GM23248 (cell line): Measurements from ENCODE around the gene RRAGB. TPM values are rescaled to one million over a fixed set of nuclear protein-coding genes. Genes with fewer than 3 reads are reported as not detected.
"Not testable (repeated sequence)": the region's sequence is repeated elsewhere in the genome, so short reads cannot be mapped to it uniquely, and the experiment has no call there.

Source experiments
- DNase-seq: peaks from one replicate; pipeline ENCODE4 v3.0.0-alpha.2; 2015
- H2AFZ ChIP-seq: fragments of 200-600 bp; sonication (generic); 2 replicates; pipeline ENCODE4 v1.6.1; 2016; ENCODE audit warnings: antibody characterized with exemption
- H3F3A ChIP-seq: fragments of 200-600 bp; sonication (generic); 2 replicates; pipeline ENCODE4 v1.6.1; 2016; ENCODE audit warnings: mild to moderate bottlenecking, antibody characterized with exemption, mixed run types; ENCODE audit not compliant: insufficient read depth
- H3K27ac ChIP-seq: fragments of 200-600 bp; sonication (generic); 2 replicates; pipeline ENCODE4 v1.5.1; 2016; ENCODE audit warnings: mild to moderate bottlenecking
- H3K27me3 ChIP-seq: fragments of 200-600 bp; sonication (generic); replicated peaks from 2 replicates; pipeline ENCODE4 v1.6.1; 2016; ENCODE audit warnings: mild to moderate bottlenecking; ENCODE audit not compliant: insufficient read depth
- H3K36me3 ChIP-seq: fragments of 200-600 bp; sonication (generic); 2 replicates; pipeline ENCODE4 v1.6.1; 2016; ENCODE audit warnings: low read depth, mild to moderate bottlenecking
- H3K4me1 ChIP-seq: fragments of 200-600 bp; sonication (generic); 2 replicates; pipeline ENCODE4 v1.6.1; 2016; ENCODE audit warnings: mild to moderate bottlenecking; ENCODE audit not compliant: insufficient read depth
- H3K4me2 ChIP-seq: fragments of 200-600 bp; sonication (generic); one replicate; pipeline ENCODE4 v1.6.1; 2016; ENCODE audit warnings: mild to moderate bottlenecking; ENCODE audit not compliant: unreplicated experiment
- H3K4me3 ChIP-seq: fragments of 200-600 bp; sonication (generic); 2 replicates; pipeline ENCODE4 v1.5.1; 2016; ENCODE audit warnings: mild to moderate bottlenecking
- H3K79me2 ChIP-seq: fragments of 200-600 bp; sonication (generic); 2 replicates; pipeline ENCODE4 v1.6.1; 2016; ENCODE audit warnings: mild to moderate bottlenecking; ENCODE audit not compliant: insufficient read depth
- H3K9ac ChIP-seq: fragments of 200-600 bp; sonication (generic); 2 replicates; pipeline ENCODE4 v1.6.1; 2016; ENCODE audit warnings: mild to moderate bottlenecking
- H3K9me2 ChIP-seq: fragments of 200-600 bp; sonication (generic); 2 replicates; pipeline ENCODE4 v1.6.1; 2016; ENCODE audit warnings: mixed run types, mild to moderate bottlenecking, moderate library complexity; ENCODE audit not compliant: insufficient read depth
- H3K9me3 ChIP-seq: fragments of 200-600 bp; sonication (generic); one replicate; pipeline ENCODE4 v1.6.1; 2017; ENCODE audit warnings: low read depth
- H4K20me1 ChIP-seq: fragments of 200-600 bp; sonication (generic); 2 replicates; pipeline ENCODE4 v1.6.0; 2016; ENCODE audit not compliant: insufficient read depth
- EZH2 ChIP-seq: fragments of 200-600 bp; sonication (generic); IDR thresholded peaks from 2 replicates; pipeline ENCODE4 v1.6.1; 2018; ENCODE audit warnings: antibody characterized with exemption, mild to moderate bottlenecking; ENCODE audit not compliant: insufficient read depth, poor library complexity, severe bottlenecking
- EZH2phosphoT487 ChIP-seq: fragments of 200-600 bp; sonication (generic); IDR thresholded peaks from 2 replicates; pipeline ENCODE4 v1.6.1; 2018; ENCODE audit warnings: antibody characterized with exemption, moderate library complexity, mild to moderate bottlenecking, low read depth; ENCODE audit not compliant: insufficient read depth
- WGBS, 2 experiments: methylation state at CpG; one replicate each; pipeline ENCODE4 v1.1.6; 2015 to 2017; ENCODE audit warnings: low lambda C conversion rate in 2 of 2, low coverage in 1 of 2; ENCODE audit errors: missing lambda C conversion rate in 2 of 2; 5-methylcytosine and 5-hydroxymethylcytosine counted together
- in situ Hi-C: fragments of 300-500 bp; cut with MboI; formaldehyde crosslinking; loops from 2 replicates; pipeline ENCODE4 v1.15.0; 2020
- polyA plus RNA-seq: library from polyadenylated mRNA; unstranded; fragments of >200 nt; fragmentation: Nextera tagmentation; extraction: Ambion mirVana; gene quantifications from 2 replicates; pipeline ENCODE4 v1.2.1, GENCODE V29; 2016
- total RNA-seq: library from RNA; depleted of rRNA; stranded (reverse); fragments of >200 nt; shearing (Covaris generic); gene quantifications from 2 replicates; pipeline ENCODE4 v1.2.3, GENCODE V29; 2014; rRNA removed

Gene RRAGB, protein sequence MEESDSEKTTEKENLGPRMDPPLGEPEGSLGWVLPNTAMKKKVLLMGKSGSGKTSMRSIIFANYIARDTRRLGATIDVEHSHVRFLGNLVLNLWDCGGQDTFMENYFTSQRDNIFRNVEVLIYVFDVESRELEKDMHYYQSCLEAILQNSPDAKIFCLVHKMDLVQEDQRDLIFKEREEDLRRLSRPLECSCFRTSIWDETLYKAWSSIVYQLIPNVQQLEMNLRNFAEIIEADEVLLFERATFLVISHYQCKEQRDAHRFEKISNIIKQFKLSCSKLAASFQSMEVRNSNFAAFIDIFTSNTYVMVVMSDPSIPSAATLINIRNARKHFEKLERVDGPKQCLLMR
- total RNA-seq, result 12.9 and 19.0 TPM in 2 replicates
- polyA plus RNA-seq, result 21.3 and 23.9 TPM in 2 replicates

DNA sequence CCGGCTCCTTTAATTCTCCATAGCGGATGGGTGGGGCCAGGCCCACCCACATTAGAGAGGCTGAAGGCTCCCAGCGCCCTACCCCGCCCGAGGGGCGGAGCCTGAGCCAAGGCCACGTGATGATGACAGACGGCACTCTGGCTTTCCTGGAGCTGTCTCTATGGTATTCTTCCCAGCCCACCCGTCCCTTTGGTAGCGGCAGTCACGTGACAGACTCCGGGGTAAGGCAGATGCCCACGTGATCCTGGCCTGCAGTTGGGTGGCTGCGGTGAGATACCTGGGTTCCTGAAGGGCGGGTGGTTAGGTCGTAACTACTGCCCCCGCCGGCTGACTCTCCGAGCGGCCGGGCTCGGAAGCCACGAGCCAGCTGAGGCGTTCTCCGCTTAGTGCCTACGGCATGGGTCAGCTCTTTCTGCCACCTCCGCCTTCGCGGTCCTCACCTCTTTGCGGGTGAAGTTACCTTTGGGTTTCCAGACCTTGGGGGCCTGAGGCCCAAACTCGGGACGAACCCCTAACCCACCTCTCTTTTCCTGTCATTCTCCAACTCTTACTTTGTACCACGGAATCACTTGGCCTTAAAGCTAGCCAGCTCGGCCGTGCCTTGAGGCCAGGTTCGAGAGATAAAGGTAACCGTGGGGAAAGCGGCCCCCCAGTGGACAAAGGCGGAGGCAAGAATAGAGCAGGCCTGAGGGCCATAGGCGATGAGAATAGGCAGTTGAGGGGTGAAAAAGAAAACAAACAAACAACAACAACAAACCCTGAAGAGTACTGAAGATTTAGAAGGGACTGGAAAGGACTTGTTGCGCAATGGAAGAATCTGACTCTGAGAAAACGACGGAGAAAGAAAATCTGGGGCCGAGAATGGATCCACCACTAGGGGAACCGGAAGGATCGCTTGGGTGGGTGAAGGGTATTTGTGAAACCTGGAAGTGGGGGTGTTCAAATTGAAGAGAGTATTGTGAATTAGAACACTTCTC lies at the start of gene RRAGB:
RRAGB (plus strand) TSS at position 229 of the 977 bp plus-strand sequence; CDS start at position 808, 579 bp downstream.
- Histone ChIP-seq H3K4me2 (peak within 1 kb of the TSS; percentile 85), H3K9me2 (no peaks in the 10 kb centered on the region), H2AFZ (peak within 1 kb of the TSS; percentile 99), H3K79me2 (peaks cover 10% of the 10 kb centered on the region), H3K9me3 (no peaks in the 10 kb centered on the region), H3K27me3 (no peaks in the 10 kb centered on the region), H3K4me3 (peak within 1 kb of the TSS; percentile 88), H3K4me1 (peaks cover 9% of the 10 kb centered on the region; the same call in 1 of the 2 replicates), H3F3A (no peaks in the 10 kb centered on the region), H3K36me3 (no peaks in the 10 kb centered on the region), H3K27ac (peak within 1 kb of the TSS; percentile 81), H4K20me1 (no peaks in the 10 kb centered on the region), H3K9ac (peak within 1 kb of the TSS; percentile 93)
- TF ChIP-seq EZH2phosphoT487 (no peak), EZH2 (no peak)
- WGBS, 2 experiments, result 1% methylated on average over 19 to 28 of the region's 46 CpGs
- in situ Hi-C loops, result no loop called here
- DNase-seq, result peak; percentile 93

DNA sequence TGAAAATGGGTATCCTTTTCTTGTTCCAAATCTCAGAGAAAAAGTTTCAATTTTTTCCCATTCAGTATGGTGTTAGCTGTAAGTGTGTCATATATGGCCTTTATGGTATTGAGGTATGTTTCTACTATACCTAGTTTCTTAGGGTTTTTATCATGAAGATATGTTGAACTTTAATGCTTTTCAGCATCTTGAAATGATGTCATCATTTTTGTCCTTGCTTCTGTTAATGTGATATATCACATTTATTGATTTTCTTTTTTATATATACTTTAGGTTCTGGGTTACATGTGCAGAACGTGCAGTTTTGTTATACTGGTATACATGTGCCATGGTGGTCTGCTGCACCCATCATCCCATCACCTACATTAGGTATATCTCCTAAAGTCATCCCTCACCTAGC lies 49.5 kb upstream of the RRAGB start:
- H3K4me3 ChIP-seq, result no peak overlapping the region
- H3K4me2 ChIP-seq, result no peak overlapping the region
- no peak for TF ChIP-seq EZH2phosphoT487
- TF ChIP-seq EZH2, result no peak
- H2AFZ ChIP-seq, result no peak overlapping the region
- no peak overlapping the region for H3K27ac ChIP-seq
- H4K20me1 ChIP-seq, result no peaks in the 10 kb centered on the region
- no peak overlapping the region for H3K9ac ChIP-seq
- H3K4me1 ChIP-seq, result no peaks in the 10 kb centered on the region
- in situ Hi-C loops, result no loop called here
- H3K36me3 ChIP-seq, result no peaks in the 10 kb centered on the region
- H3K9me2 ChIP-seq, result no peaks in the 10 kb centered on the region
- H3F3A ChIP-seq, result no peaks in the 10 kb centered on the region
- H3K27me3 ChIP-seq, result no peaks in the 10 kb centered on the region
- no peaks in the 10 kb centered on the region for H3K79me2 ChIP-seq
- WGBS, 2 experiments, result 47 to 60% methylated on average over 1 of the region's 1 CpG
- no peaks in the 10 kb centered on the region for H3K9me3 ChIP-seq
- DNase-seq, result no peak

DNA sequence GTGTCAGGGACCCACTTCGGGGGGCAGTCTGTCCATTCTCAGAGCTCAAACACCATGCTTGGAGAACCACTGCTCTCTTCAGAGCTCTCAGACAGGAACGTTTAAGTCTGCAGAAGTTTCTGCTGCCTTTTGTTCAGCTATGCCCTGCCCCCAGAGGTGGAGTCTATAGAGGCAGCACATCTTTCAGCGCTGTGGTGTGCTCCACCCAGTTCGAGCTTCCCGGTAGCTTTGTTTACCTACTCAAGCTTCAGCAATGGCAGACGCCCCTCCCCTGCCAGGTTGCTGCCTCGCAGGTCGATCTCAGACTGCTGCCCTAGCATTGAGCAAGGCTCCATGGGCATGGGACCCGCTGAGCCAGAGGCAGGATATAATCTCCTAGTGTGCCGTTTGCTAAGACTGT lies 29.0 kb upstream of the RRAGB start:
- H3K4me2 ChIP-seq, H3K9ac ChIP-seq, H3K4me3 ChIP-seq, in situ Hi-C loops, H3K27ac ChIP-seq, H3F3A ChIP-seq, H4K20me1 ChIP-seq, H3K79me2 ChIP-seq, H3K9me2 ChIP-seq, DNase-seq, H2AFZ ChIP-seq, H3K27me3 ChIP-seq, H3K9me3 ChIP-seq, H3K4me1 ChIP-seq, H3K36me3 ChIP-seq: not testable (repeated sequence)
- WGBS, 2 experiments, result 20 to 30% methylated on average over 8 to 9 of the region's 10 CpGs

DNA sequence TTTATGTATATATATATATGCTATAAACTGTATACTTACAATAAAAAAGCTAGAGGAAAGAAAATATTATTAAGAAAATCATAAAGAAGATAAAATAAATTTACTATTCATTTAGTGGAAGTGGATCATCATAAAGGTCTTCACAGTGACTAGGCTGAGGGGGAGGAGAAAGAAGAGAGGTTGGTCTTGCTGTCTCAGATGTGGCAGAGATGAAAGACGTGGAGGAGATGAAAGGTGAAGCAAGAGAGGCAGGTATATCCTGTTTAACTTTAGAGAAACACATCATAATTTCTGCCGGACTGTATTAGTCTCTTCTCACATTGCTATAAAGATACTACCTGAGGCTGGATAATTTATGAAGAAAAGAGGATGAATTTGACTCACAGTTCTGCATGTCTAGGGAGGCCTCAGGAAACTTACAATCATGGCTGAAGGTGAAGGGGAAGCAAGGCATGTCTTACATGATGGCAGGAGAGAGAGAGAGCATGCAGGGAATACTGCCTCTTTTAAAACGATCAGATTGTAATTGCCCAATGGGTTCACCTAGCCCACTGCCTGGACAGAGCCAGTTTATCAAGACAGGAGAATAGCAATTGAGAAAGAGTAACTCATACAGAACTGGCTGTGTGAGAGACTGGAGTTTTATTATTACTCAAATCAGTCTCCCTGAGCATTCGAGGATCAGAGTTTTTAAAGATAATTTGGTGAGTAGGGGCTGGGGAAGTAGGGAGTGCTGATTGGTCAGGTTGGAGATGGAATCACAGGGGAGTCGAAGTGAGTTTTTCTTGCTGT lies 22.1 kb upstream of the RRAGB start:
- Histone ChIP-seq H3K4me1 (no peaks in the 10 kb centered on the region), H3K36me3 (no peaks in the 10 kb centered on the region), H3K27ac (no peak overlapping the region), H3K9ac (no peak overlapping the region), H2AFZ (no peak overlapping the region), H3K9me2 (no peaks in the 10 kb centered on the region), H3F3A (no peaks in the 10 kb centered on the region), H3K27me3 (no peaks in the 10 kb centered on the region), H3K4me2 (no peak overlapping the region), H4K20me1 (no peaks in the 10 kb centered on the region), H3K79me2 (no peaks in the 10 kb centered on the region), H3K9me3 (no peaks in the 10 kb centered on the region), H3K4me3 (no peak overlapping the region)
- WGBS, 2 experiments, result 14 to 15% methylated on average over 5 of the region's 5 CpGs
- in situ Hi-C loops, result no loop called here
- TF ChIP-seq EZH2 (no peak), EZH2phosphoT487 (no peak)
- no peak for DNase-seq
